ENCODE data around the gene HOXD9. TPM values are rescaled to one million over a fixed set of nuclear protein-coding genes. Genes with fewer than 3 reads are reported as not detected.
A peak's percentile ranks its signal among the peaks of the same experiment; 100 is the strongest.

The HOXD9 gene
- total RNA-seq, 1 donor from 2014 or later = 0.56 TPM

GRCh38 chr2:176120364-176121189 is 1.9 kb upstream of the HOXD9 start:
- TF ChIP-seq, protein P1, sequence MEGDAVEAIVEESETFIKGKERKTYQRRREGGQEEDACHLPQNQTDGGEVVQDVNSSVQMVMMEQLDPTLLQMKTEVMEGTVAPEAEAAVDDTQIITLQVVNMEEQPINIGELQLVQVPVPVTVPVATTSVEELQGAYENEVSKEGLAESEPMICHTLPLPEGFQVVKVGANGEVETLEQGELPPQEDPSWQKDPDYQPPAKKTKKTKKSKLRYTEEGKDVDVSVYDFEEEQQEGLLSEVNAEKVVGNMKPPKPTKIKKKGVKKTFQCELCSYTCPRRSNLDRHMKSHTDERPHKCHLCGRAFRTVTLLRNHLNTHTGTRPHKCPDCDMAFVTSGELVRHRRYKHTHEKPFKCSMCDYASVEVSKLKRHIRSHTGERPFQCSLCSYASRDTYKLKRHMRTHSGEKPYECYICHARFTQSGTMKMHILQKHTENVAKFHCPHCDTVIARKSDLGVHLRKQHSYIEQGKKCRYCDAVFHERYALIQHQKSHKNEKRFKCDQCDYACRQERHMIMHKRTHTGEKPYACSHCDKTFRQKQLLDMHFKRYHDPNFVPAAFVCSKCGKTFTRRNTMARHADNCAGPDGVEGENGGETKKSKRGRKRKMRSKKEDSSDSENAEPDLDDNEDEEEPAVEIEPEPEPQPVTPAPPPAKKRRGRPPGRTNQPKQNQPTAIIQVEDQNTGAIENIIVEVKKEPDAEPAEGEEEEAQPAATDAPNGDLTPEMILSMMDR (IDR thresholded peaks at IDR 0.05; ENCODE audit: unreplicated experiment) = no peak
- Mint-ChIP-seq H3K9me3 (ENCODE audit: unreplicated experiment) (no peaks in the 10 kb centered on the region), H3K4me3 (ENCODE audit: unreplicated experiment) (no peak overlapping the region), H3K36me3 (ENCODE audit: low read depth, unreplicated experiment) (no peaks in the 10 kb centered on the region), H3K27me3 (ENCODE audit: unreplicated experiment) (peaks cover 56% of the 10 kb centered on the region), H3K27ac (ENCODE audit: unreplicated experiment) (no peak overlapping the region), H3K4me1 (ENCODE audit: unreplicated experiment) (peaks cover 14% of the 10 kb centered on the region)
- DNase-seq (ENCODE audit: low spot score) = no peak

DNA sequence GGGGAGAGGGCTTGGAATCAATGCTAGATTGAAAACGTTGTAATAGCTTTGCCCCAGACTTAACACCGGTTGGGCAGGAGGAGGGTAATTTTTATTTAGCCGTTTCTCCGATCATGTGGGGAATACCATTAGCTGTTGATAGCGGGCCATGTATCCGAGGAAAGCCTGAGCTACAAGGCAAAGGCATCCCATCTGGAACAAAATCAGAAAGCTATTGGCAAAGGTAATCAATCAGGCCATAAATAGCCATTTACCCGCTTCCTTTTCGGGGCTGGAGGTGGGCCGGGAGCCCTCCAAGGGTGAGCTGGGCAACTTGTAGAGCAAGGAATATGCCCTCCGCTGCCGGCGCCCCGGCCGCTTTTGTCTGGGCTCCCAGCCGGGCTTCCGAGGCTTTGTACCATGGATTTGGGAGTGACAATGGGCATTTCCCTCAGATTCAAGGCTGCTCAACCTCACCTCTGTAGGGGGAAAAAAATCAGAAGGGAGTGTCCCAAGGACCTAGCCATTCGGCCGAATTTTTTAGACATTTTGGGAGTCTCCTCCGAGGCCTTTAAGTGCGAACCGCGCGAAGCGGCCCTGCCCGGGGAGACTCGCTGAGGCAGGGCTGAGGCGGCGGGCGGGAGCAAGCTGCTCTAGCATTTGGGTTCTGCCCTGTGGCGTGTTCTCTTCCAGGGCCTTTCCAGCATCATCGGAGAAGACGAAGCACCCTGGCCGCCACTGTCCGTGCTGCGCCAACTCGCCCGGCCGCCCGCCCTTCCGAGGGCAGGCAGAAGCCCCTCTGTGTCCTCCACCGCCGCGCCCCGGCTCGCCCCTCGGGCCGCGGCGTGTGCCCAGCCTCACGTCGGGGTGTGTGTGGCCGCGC is 1.1 kb upstream of the HOXD9 start:
- Mint-ChIP-seq H3K27ac (ENCODE audit: unreplicated experiment) (no peak overlapping the region), H3K4me3 (ENCODE audit: unreplicated experiment) (no peak overlapping the region), H3K36me3 (ENCODE audit: low read depth, unreplicated experiment) (no peaks in the 10 kb centered on the region), H3K4me1 (ENCODE audit: unreplicated experiment) (peaks cover 20% of the 10 kb centered on the region), H3K9me3 (ENCODE audit: unreplicated experiment) (no peaks in the 10 kb centered on the region), H3K27me3 (ENCODE audit: unreplicated experiment) (peaks cover 58% of the 10 kb centered on the region)
- TF ChIP-seq, protein P1 (IDR thresholded peaks at IDR 0.05; ENCODE audit: unreplicated experiment) = no peak
- DNase-seq (ENCODE audit: low spot score) = no peak

GRCh38 chr2:176122052-176122682 is 352 bp upstream of the HOXD9 start:
- DNase-seq (ENCODE audit: low spot score) = no peak
- Mint-ChIP-seq H3K27ac (ENCODE audit: unreplicated experiment) (no peak overlapping the region), H3K4me3 (ENCODE audit: unreplicated experiment) (peak overlapping the region; percentile 80), H3K36me3 (ENCODE audit: low read depth, unreplicated experiment) (no peaks in the 10 kb centered on the region), H3K27me3 (ENCODE audit: unreplicated experiment) (peaks cover 51% of the 10 kb centered on the region), H3K4me1 (ENCODE audit: unreplicated experiment) (peaks cover 17% of the 10 kb centered on the region), H3K9me3 (ENCODE audit: unreplicated experiment) (no peaks in the 10 kb centered on the region)
- TF ChIP-seq, protein P1 (IDR thresholded peaks at IDR 0.05; ENCODE audit: unreplicated experiment) = no peak

GRCh38 chr2:176123411-176124109 is 1.0 kb downstream of the HOXD9 start:
- Mint-ChIP-seq H3K36me3 (ENCODE audit: low read depth, unreplicated experiment) (no peaks in the 10 kb centered on the region), H3K9me3 (ENCODE audit: unreplicated experiment) (no peaks in the 10 kb centered on the region), H3K4me1 (ENCODE audit: unreplicated experiment) (peaks cover 22% of the 10 kb centered on the region), H3K27me3 (ENCODE audit: unreplicated experiment) (peaks cover 51% of the 10 kb centered on the region), H3K27ac (ENCODE audit: unreplicated experiment) (no peak overlapping the region), H3K4me3 (ENCODE audit: unreplicated experiment) (peak overlapping the region; percentile 76)
- TF ChIP-seq, protein P1 (IDR thresholded peaks at IDR 0.05; ENCODE audit: unreplicated experiment) = no peak
- no peak for DNase-seq (ENCODE audit: low spot score)
